ENCODE data around the gene EIF2B4. TPM values are rescaled to one million over a fixed set of nuclear protein-coding genes. Genes with fewer than 3 reads are reported as not detected.

Gene EIF2B4
- total and polyA plus RNA-seq, 4 donors, result 10.5 to 25.8 (median 20.8) TPM

GRCh38 chr2:27377618-27378095, 7.5 kb upstream of the EIF2B4 start:
- no peaks in the 10 kb centered on the region for H3K9me3 ChIP-seq (ENCODE audit: control insufficient read depth in 4 of 4, low read length in 3 of 4)
- no peaks in the 10 kb centered on the region for H3K27me3 ChIP-seq (ENCODE audit: control insufficient read depth in 4 of 4, insufficient read depth in 4 of 4, low read length in 3 of 4)
- H3K9ac ChIP-seq (ENCODE audit: low read depth in 1 of 2, low read length in 2 of 2), result no peak overlapping the region
- TF ChIP-seq NR2F2 (IDR thresholded peaks at IDR 0.05) (no peak), ATF3 (IDR thresholded peaks at IDR 0.05) (no peak)
- TF ChIP-seq, protein P1, sequence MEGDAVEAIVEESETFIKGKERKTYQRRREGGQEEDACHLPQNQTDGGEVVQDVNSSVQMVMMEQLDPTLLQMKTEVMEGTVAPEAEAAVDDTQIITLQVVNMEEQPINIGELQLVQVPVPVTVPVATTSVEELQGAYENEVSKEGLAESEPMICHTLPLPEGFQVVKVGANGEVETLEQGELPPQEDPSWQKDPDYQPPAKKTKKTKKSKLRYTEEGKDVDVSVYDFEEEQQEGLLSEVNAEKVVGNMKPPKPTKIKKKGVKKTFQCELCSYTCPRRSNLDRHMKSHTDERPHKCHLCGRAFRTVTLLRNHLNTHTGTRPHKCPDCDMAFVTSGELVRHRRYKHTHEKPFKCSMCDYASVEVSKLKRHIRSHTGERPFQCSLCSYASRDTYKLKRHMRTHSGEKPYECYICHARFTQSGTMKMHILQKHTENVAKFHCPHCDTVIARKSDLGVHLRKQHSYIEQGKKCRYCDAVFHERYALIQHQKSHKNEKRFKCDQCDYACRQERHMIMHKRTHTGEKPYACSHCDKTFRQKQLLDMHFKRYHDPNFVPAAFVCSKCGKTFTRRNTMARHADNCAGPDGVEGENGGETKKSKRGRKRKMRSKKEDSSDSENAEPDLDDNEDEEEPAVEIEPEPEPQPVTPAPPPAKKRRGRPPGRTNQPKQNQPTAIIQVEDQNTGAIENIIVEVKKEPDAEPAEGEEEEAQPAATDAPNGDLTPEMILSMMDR (IDR thresholded peaks at IDR 0.05; ENCODE audit: low read depth, low read length, missing input control), result no peak
- DNase-seq (ENCODE audit: low spot score), result no peak
- WGBS, result 92% methylated on average over 18 of the region's 18 CpGs
- H3K4me1 ChIP-seq (ENCODE audit: control insufficient read depth in 4 of 4, insufficient read depth in 4 of 4, low read length in 3 of 4), result peaks cover 7 to 54% (median 47%) of the 10 kb centered on the region in 4 donors
- H3K4me3 ChIP-seq (ENCODE audit: low read depth in 1 of 3, low read length in 3 of 3), result no peak overlapping the region
- no peak overlapping the region for H3K27ac ChIP-seq (ENCODE audit: low read depth in 1 of 2, low read length in 2 of 2)
- H3K36me3 ChIP-seq (ENCODE audit: control insufficient read depth in 4 of 4, insufficient read depth in 3 of 4, low read depth in 1 of 4, low read length in 3 of 4), result peaks cover 18 to 50% (median 25%) of the 10 kb centered on the region in 4 donors

DNA sequence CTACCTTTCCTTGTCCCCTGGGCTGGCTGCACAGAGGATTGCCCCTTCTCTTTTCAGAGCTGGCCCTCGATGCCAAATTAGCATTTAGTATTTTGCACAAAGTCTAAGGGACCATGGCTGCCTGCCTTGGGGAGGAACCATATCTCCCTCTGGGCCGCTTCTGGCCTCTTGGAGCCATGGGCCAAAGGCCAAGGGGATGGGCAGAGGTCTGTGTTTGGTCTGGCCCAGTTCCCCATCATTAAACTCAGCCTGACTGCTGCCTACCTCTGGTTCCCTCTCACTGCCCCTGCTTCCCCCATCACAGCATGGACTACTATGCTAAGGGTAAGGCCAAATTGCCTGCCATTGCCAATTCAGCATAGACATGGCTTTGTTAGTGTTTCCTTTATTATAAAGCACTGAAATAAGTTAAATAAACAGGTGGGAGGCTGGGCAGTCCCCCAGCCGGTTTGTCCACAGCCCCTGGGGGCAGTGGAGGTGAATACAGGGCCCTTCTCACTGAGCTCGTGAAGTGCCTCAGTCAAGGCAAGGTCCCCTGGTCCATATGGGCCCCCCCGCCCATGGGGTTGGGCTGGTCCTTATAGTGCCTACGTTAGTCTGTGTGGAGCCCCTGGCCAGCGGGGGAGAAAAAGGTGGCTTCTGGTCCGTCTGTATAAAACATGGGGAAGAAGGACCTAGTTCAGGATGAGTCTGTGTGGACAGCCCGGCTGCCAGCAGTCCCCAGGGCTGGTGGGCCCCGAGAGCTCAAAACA, 6.9 kb upstream of the EIF2B4 start:
- no peak overlapping the region for H3K4me3 ChIP-seq (ENCODE audit: low read depth in 1 of 3, low read length in 3 of 3)
- peak overlapping the region in 1 of 2 donors; percentile 29 for H3K9ac ChIP-seq (ENCODE audit: low read depth in 1 of 2, low read length in 2 of 2)
- peak; percentile 48 for DNase-seq (ENCODE audit: low spot score)
- 67% methylated on average over 10 of the region's 10 CpGs for WGBS
- peaks cover 18 to 47% (median 27%) of the 10 kb centered on the region in 4 donors for H3K36me3 ChIP-seq (ENCODE audit: control insufficient read depth in 4 of 4, insufficient read depth in 3 of 4, low read depth in 1 of 4, low read length in 3 of 4)
- peaks cover 7 to 60% (median 53%) of the 10 kb centered on the region in 4 donors for H3K4me1 ChIP-seq (ENCODE audit: control insufficient read depth in 4 of 4, insufficient read depth in 4 of 4, low read length in 3 of 4)
- no peaks in the 10 kb centered on the region for H3K9me3 ChIP-seq (ENCODE audit: control insufficient read depth in 4 of 4, low read length in 3 of 4)
- no peak overlapping the region for H3K27ac ChIP-seq (ENCODE audit: low read depth in 1 of 2, low read length in 2 of 2)
- peak; percentile 22 for TF ChIP-seq NR2F2 (IDR thresholded peaks at IDR 0.05)
- TF ChIP-seq GABPA (IDR thresholded peaks at IDR 0.05 in 1 of 2, conservative IDR thresholded peaks at IDR 0.05 in 1 of 2), result no peak
- TF ChIP-seq EGR1 (IDR thresholded peaks at IDR 0.05; ENCODE audit: low read depth in 2 of 2), result no peak
- TF ChIP-seq HNF4G (IDR thresholded peaks at IDR 0.05), result no peak
- TF ChIP-seq, protein P2, sequence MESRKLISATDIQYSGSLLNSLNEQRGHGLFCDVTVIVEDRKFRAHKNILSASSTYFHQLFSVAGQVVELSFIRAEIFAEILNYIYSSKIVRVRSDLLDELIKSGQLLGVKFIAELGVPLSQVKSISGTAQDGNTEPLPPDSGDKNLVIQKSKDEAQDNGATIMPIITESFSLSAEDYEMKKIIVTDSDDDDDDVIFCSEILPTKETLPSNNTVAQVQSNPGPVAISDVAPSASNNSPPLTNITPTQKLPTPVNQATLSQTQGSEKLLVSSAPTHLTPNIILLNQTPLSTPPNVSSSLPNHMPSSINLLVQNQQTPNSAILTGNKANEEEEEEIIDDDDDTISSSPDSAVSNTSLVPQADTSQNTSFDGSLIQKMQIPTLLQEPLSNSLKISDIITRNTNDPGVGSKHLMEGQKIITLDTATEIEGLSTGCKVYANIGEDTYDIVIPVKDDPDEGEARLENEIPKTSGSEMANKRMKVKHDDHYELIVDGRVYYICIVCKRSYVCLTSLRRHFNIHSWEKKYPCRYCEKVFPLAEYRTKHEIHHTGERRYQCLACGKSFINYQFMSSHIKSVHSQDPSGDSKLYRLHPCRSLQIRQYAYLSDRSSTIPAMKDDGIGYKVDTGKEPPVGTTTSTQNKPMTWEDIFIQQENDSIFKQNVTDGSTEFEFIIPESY (IDR thresholded peaks at IDR 0.05), result no peak
- TF ChIP-seq, protein P1 (IDR thresholded peaks at IDR 0.05; ENCODE audit: low read depth, low read length, missing input control), result no peak
- TF ChIP-seq FOXA1 (IDR thresholded peaks at IDR 0.05), result no peak
- peak; percentile 87 to 88 for TF ChIP-seq HNF4A (conservative IDR thresholded peaks at IDR 0.05)
- TF ChIP-seq ATF3 (IDR thresholded peaks at IDR 0.05), result no peak
- TF ChIP-seq, protein P3, sequence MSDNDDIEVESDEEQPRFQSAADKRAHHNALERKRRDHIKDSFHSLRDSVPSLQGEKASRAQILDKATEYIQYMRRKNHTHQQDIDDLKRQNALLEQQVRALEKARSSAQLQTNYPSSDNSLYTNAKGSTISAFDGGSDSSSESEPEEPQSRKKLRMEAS (IDR thresholded peaks at IDR 0.05), result no peak
- TF ChIP-seq RAD21 (IDR thresholded peaks at IDR 0.05), result no peak
- no peak for TF ChIP-seq TAF1 (conservative IDR thresholded peaks at IDR 0.05)
- no peak for TF ChIP-seq JUND (IDR thresholded peaks at IDR 0.05)
- no peak for TF ChIP-seq REST (IDR thresholded peaks at IDR 0.05)
- no peak for TF ChIP-seq FOXA2 (IDR thresholded peaks at IDR 0.05)
- TF ChIP-seq YY1 (IDR thresholded peaks at IDR 0.05), result peak; percentile 70
- TF ChIP-seq RXRA (IDR thresholded peaks at IDR 0.05), result peak; percentile 34 to 57
- peak; percentile 30 for TF ChIP-seq SP1 (IDR thresholded peaks at IDR 0.05)
- no peaks in the 10 kb centered on the region for H3K27me3 ChIP-seq (ENCODE audit: control insufficient read depth in 4 of 4, insufficient read depth in 4 of 4, low read length in 3 of 4)
